ENCODE data around the gene NEURL2.

The NEURL2 gene

DNA sequence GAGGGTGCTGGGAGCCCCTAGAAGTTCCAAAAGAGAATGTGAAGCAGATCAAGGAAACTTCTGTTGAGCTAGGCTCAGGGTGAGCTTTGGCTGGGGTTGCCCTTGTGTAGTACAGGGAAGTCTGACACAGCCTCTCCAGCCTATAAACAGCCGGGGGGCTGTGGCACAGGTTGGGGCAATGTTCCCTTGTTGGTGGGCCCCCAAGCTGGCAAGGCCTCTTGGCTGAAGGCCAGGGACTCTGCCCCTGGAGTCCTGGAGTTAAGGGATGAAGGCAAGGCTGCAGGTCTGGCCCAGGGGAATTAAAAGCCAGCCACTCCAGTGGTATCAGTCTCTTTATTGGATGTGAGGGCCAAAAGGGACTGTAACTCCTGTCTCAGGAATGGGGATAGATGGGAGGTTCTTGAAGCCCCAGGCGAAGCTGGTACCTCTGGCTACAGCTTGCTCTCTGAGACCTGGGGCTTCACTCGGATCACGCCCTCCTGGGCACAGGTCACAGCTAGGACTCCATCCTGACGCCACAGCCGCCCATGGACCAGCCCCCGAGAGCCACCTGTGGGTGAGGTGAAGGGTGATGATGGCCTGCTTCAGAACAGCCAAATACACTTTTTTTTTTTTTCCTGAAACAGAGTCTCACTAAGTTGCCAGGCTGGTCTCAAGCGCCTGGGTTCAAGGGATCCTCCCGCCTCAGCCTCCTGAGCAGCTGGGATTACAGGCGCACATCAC is 49.4 kb downstream of the NEURL2 start:
- no peak for DNase-seq (ENCODE audit: low read depth)

DNA sequence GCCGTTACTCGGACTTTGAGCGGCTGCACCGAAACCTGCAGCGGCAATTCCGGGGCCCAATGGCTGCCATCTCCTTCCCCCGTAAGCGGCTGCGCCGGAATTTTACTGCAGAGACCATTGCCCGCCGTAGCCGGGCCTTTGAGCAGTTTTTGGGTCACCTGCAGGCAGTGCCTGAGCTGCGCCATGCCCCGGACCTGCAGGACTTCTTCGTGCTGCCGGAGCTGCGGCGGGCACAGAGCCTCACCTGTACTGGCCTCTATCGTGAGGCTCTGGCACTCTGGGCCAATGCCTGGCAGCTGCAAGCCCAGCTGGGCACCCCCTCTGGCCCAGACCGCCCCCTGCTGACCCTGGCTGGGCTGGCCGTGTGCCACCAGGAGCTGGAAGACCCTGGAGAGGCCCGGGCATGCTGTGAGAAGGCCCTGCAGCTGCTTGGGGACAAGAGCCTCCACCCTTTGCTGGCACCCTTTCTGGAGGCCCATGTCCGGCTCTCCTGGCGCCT is 50.3 kb downstream of the NEURL2 start:
- no peak for DNase-seq (ENCODE audit: low read depth)
